Common myeloid progenitor, CD34-positive (primary cell): ENCODE data around the gene FNDC3A.
"Not testable (repeated sequence)": the region's sequence is repeated elsewhere in the genome, so short reads cannot be mapped to it uniquely, and the experiment has no call there.

ENCODE experiments used
- CTCF ChIA-PET: fragments of 350-600 bp; sonication (Branson Sonifier 250); formaldehyde crosslinking; loops from one replicate; lab custom pipeline; 2021; ENCODE audit warnings: antibody characterized with exemption; lab: Charles Lee
- POLR2A ChIA-PET: fragments of 350-600 bp; sonication (Branson Sonifier 250); formaldehyde crosslinking; loops from one replicate; lab custom pipeline; 2021; ENCODE audit warnings: antibody characterized with exemption; lab: Charles Lee
- DNase-seq, 3 donors: peaks; one replicate each; pipeline versions ENCODE4 v3.0.0 to v3.0.0-alpha.2; 2013
- H3K27ac ChIP-seq, 2 experiments: 1 replicate in 1 of 2; 2 replicates in 1 of 2; pipeline ENCODE4 v1.7.0; 2013; ENCODE audit warnings: inconsistent platforms in 2 of 2, low read length in 2 of 2, mild to moderate bottlenecking in 2 of 2, low read depth in 1 of 2, moderate library complexity in 1 of 2; ENCODE audit not compliant: severe bottlenecking in 2 of 2, insufficient read depth in 1 of 2, poor library complexity in 1 of 2
- H3K27me3 ChIP-seq, 5 experiments: replicated peaks in 2 of 5; 1 replicate in 3 of 5; 2 replicates in 2 of 5; pipeline versions ENCODE4 v1.6.1 to v1.7.0; 2013; ENCODE audit warnings: low read length in 4 of 5, mild to moderate bottlenecking in 2 of 5, moderate library complexity in 2 of 5, inconsistent platforms in 1 of 5; ENCODE audit not compliant: insufficient read depth in 5 of 5, control insufficient read depth in 4 of 5
- H3K36me3 ChIP-seq, 4 experiments: 1 replicate in 2 of 4; 2 replicates in 2 of 4; pipeline versions ENCODE4 v1.6.1 to v1.7.0; 2013; ENCODE audit warnings: low read length in 3 of 4, control low read depth in 1 of 4, mild to moderate bottlenecking in 1 of 4; ENCODE audit not compliant: control insufficient read depth in 4 of 4, insufficient read depth in 4 of 4
- H3K4me1 ChIP-seq, 4 experiments: 1 replicate in 3 of 4; 2 replicates in 1 of 4; pipeline versions ENCODE4 v1.6.1 to v1.7.1; 2013; ENCODE audit warnings: low read length in 3 of 4, mild to moderate bottlenecking in 3 of 4, control low read depth in 1 of 4, inconsistent platforms in 1 of 4, moderate library complexity in 1 of 4; ENCODE audit not compliant: control insufficient read depth in 4 of 4, insufficient read depth in 4 of 4; ENCODE audit errors: control extremely low read depth in 1 of 4
- H3K4me3 ChIP-seq, 7 experiments: 1 replicate in 4 of 7; 2 replicates in 3 of 7; pipeline versions ENCODE4 v1.5.1 to v1.7.0; 2013; ENCODE audit warnings: mild to moderate bottlenecking in 7 of 7, low read length in 6 of 7, moderate library complexity in 6 of 7, inconsistent platforms in 2 of 7, low read depth in 2 of 7, control low read depth in 1 of 7; ENCODE audit not compliant: insufficient read depth in 4 of 7, control insufficient read depth in 1 of 7; ENCODE audit errors: extremely low read depth in 1 of 7
- H3K9me3 ChIP-seq, 5 experiments: 1 replicate in 4 of 5; 2 replicates in 1 of 5; pipeline versions ENCODE4 v1.6.1 to v1.7.1; 2013; ENCODE audit warnings: low read length in 4 of 5, mild to moderate bottlenecking in 2 of 5, inconsistent platforms in 1 of 5, low read depth in 1 of 5, moderate library complexity in 1 of 5; ENCODE audit not compliant: control insufficient read depth in 4 of 5, insufficient read depth in 2 of 5; ENCODE audit errors: control extremely low read depth in 1 of 5
- WGBS: methylation state at CpG from one replicate; pipeline ENCODE4 v1.1.5; 2013; ENCODE audit not compliant: insufficient coverage; 5-methylcytosine and 5-hydroxymethylcytosine counted together

Gene FNDC3A

DNA sequence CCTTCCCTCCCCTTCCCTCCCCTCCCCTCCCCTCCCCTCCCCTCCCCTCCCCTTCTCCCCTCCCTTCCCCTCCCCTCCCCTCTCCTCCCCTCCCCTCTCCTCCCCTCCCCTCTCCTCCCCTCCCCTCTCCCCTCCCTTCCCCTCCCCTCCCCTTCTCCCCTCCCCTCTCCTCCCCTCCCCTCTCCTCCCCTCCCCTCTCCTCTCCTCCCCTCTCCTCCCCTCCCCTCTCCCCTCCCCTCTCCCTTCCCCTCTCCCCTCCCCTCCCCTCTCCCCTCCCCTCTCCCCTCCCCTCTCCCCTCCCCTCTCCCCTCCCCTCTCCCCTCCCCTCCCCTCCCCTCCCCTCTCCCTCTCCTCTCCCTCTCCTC is 85.7 kb downstream of the FNDC3A start:
- POLR2A ChIA-PET, H3K27ac ChIP-seq, DNase-seq, H3K4me3 ChIP-seq, H3K27me3 ChIP-seq, H3K9me3 ChIP-seq, CTCF ChIA-PET, H3K36me3 ChIP-seq: not testable (repeated sequence)
- H3K4me1 ChIP-seq, result peaks cover 3 to 14% (median 10%) of the 10 kb centered on the region in 4 experiments

DNA sequence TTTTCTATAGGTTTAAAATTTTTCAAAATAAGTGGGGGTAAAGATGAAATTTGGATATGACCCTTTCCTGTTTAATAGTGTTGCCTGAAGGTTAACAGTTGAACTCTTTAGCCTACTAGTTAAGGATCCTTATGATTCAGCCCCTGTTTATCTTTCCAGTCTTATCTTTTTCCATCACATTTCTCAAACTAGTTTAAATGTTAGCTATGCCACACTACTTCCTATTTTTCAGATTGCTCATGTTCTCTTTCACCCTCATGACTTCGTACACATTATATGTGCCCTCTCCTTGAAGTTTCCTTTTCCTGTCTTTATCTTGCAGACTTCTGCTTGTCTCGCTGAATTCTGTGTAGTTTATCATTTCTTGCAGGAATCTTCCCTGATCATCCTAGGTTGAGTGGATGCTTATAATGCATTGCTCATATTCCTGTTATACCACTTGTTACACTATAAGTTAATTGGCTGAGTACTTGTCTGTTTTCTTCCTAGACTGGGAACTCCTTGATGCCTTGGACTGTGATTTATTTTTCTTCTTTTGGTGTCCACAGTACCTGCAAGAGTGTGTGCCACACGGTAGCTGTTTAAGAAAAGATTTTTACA is 86.7 kb downstream of the FNDC3A start:
- DNase-seq, result peak; percentile 64 to 91 (median 81)
- Histone ChIP-seq H3K27me3 (no peaks in the 10 kb centered on the region), H3K36me3 (peaks cover 0 to 9% (median 5%) of the 10 kb centered on the region in 4 experiments), H3K27ac (no peak overlapping the region), H3K4me3 (peak overlapping the region in 1 of 7 experiments; percentile 57), H3K4me1 (peaks cover 3 to 14% (median 10%) of the 10 kb centered on the region in 4 experiments), H3K9me3 (peaks cover 0 to 2% (median 0%) of the 10 kb centered on the region in 5 experiments)
- no CpG with 5 or more reads among the region's 3 CpGs for WGBS
- POLR2A ChIA-PET, result interaction anchor here (1.0 kb wide), 2 partner anchors 10 to 87 kb away, joined by 3 to 6 read pairs; partner anchors contain the start of gene FNDC3A
- CTCF ChIA-PET, result interaction anchor here (1.1 kb wide), 1 partner anchor 16 kb away, joined by 4 read pairs; no protein-coding TSS in a partner anchor

DNA sequence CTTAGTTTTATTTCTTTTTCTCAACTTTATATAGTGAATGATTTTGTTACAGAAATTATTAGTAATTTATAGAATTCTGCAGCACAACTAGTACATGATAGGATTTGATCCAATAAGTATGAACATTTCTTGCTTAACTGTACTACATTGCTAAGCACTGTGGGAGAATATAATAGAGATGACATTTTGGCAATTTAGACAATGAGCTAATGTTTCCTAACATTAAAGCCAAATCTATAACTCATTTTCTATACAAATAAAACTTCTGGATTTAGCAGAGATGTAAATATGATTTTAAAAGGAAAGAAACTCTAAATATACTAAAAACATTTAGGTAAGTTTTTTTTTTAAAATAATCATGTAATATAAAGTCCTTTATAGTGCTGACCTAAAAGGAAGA is 87.3 kb downstream of the FNDC3A start:
- peaks cover 0 to 2% (median 0%) of the 10 kb centered on the region in 5 experiments for H3K9me3 ChIP-seq
- no peak overlapping the region for H3K27ac ChIP-seq
- no peak for DNase-seq
- H3K27me3 ChIP-seq, result no peaks in the 10 kb centered on the region
- ChIA-PET CTCF (interaction anchor here (0.9 to 1.1 kb wide), 2 partner anchors 15 to 49 kb away, joined by 3 to 4 read pairs; no protein-coding TSS in a partner anchor), POLR2A (interaction anchor here (1.0 kb wide), 2 partner anchors 10 to 87 kb away, joined by 3 to 6 read pairs; partner anchors contain the start of gene FNDC3A)
- no peak overlapping the region for H3K4me3 ChIP-seq
- peaks cover 3 to 14% (median 10%) of the 10 kb centered on the region in 4 experiments for H3K4me1 ChIP-seq
- H3K36me3 ChIP-seq, result peaks cover 0 to 9% (median 5%) of the 10 kb centered on the region in 4 experiments

DNA sequence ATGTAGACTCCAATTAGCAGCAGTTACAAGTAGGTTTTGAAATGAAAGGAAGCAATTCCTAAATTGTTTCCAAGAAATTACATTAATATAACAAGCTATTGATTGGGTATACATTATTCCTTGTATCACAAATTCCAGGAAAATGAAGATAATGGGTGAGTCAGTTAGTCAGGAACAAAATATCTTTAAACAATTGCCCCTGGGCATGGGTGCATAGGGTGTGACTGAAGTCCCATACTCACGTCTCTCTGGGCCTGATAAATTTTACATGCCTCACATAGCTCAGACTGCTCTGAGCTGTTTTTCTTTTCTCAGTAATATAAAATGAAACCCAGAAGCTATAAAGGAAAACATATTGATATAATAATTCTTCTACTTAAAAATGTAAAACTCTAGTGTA is 87.8 kb downstream of the FNDC3A start:
- no peak for DNase-seq
- CTCF ChIA-PET, result interaction anchor here (0.9 kb wide), 1 partner anchor 48 kb away, joined by 3 read pairs; no protein-coding TSS in a partner anchor

DNA sequence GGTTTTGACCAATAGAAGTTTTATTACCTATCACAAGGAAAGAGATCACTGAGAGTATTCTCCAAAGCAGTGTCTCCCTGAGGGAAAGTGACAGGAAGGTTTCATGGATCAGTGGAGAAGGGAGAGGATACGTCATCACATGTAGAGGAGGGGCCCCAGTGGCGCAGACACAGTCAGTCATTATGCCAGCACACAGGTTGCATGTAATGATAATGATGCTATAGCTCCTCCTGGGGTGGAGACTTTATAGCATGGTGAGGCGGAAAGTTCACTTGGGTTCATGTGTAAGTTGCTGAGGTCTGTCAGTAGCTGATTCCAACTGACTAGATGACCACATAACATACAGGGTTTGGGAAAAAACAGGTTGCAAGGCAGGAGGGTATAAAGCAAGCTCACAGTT is 88.8 kb downstream of the FNDC3A start:
- WGBS, result 100% methylated on average over 2 of the region's 3 CpGs
- H3K27ac ChIP-seq, result no peak overlapping the region
- ChIA-PET CTCF (interaction anchor here (0.6 kb wide), 1 partner anchor 255 kb away, joined by 4 read pairs; no protein-coding TSS in a partner anchor), POLR2A (interaction anchor here (0.7 kb wide), 1 partner anchor 577 kb away, joined by 3 read pairs; no protein-coding TSS in a partner anchor)
- peaks cover 0 to 3% (median 0%) of the 10 kb centered on the region in 5 experiments for H3K9me3 ChIP-seq
- no peak overlapping the region for H3K4me3 ChIP-seq
- peaks cover 0 to 16% (median under 1%) of the 10 kb centered on the region in 4 experiments for H3K36me3 ChIP-seq
- H3K27me3 ChIP-seq, result no peaks in the 10 kb centered on the region
- DNase-seq, result peak in 1 of 3 donors; percentile 23
- H3K4me1 ChIP-seq, result peaks cover 3 to 14% (median 10%) of the 10 kb centered on the region in 4 experiments

More for the DNA sequence above, 87.8 kb downstream of the FNDC3A start:
- no CpG with 5 or more reads among the region's 1 CpG for WGBS
- Histone ChIP-seq H3K27ac (no peak overlapping the region), H3K4me1 (peaks cover 3 to 14% (median 10%) of the 10 kb centered on the region in 4 experiments), H3K9me3 (peaks cover 0 to 2% (median 2%) of the 10 kb centered on the region in 5 experiments), H3K36me3 (peaks cover 0 to 11% (median 4%) of the 10 kb centered on the region in 4 experiments), H3K4me3 (no peak overlapping the region), H3K27me3 (no peaks in the 10 kb centered on the region)
- POLR2A ChIA-PET, result interaction anchor here (1.0 kb wide), 1 partner anchor 88 kb away, joined by 6 read pairs; the partner anchor contains the start of gene FNDC3A

DNA sequence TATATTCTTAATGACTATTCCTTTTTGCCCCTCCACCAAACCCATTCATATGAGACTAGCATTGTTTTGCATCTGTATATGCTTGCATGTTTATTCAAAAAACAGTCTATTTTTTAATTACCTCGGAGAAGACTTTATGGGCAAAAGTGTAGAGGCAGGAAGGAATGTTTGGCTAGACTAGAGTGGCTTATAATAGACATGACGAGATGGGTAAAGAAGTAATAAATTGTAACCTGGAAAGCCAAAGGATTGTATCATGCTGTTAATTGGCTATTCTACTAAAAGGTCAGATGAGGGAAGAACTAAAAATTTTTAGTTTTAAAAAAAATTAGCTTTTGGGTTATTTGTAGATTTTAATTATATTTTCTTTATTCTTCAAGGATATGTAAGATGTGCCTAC is 91.1 kb downstream of the FNDC3A start:
- 100% methylated on average over 1 of the region's 2 CpGs for WGBS
- DNase-seq, result no peak
- no peak overlapping the region for H3K27ac ChIP-seq
- peaks cover 0 to 3% (median 0%) of the 10 kb centered on the region in 5 experiments for H3K9me3 ChIP-seq
- H3K4me1 ChIP-seq, result peaks cover 2 to 12% (median 9%) of the 10 kb centered on the region in 4 experiments
- ChIA-PET POLR2A (no interaction called here), CTCF (no interaction called here)
- H3K4me3 ChIP-seq, result no peak overlapping the region
- H3K27me3 ChIP-seq, result no peaks in the 10 kb centered on the region
- peaks cover 0 to 16% (median 2%) of the 10 kb centered on the region in 4 experiments for H3K36me3 ChIP-seq

DNA sequence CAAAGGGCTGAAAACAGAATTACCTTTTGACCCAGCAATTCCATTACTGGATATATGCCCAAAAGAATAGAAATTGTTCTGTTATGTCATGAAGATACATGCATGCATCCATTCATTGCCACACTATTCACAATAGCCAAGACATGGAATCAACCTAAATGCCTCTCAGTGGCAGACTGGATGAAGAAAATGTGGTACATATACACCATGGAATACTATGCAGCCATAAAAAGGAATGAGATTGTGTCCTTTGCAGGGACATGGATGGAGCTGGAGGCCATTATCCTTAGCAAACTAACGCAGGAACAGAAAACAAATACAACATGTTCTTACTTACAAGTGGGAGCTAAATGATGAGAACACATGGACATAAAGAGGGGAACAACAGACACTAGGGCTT is 92.8 kb downstream of the FNDC3A start:
- no CpG with 5 or more reads among the region's 1 CpG for WGBS
- H3K4me1 ChIP-seq, H3K27ac ChIP-seq, H3K4me3 ChIP-seq, POLR2A ChIA-PET, DNase-seq, H3K27me3 ChIP-seq, H3K9me3 ChIP-seq: not testable (repeated sequence)
- peaks cover 0 to 16% (median 2%) of the 10 kb centered on the region in 4 experiments for H3K36me3 ChIP-seq
- CTCF ChIA-PET, result interaction anchor here (1.0 kb wide), 1 partner anchor 10 kb away, joined by 3 read pairs; no protein-coding TSS in a partner anchor
